D721Med (cell line): Measurements from ENCODE around the gene EML6.
A peak's percentile ranks its signal among the peaks of the same experiment; 100 is the strongest.

Experiments
- DNase-seq: peaks from one replicate; pipeline ENCODE4 v3.0.0; 2011; ENCODE audit warnings: low spot score; ENCODE audit not compliant: insufficient read length
- FAIRE-seq: peaks from 2 replicates; lab custom pipeline; 2011; peaks lifted over from hg19 to GRCh38; lab: Jason Lieb, UNC
- TF ChIP-seq, protein P1 (sequence below): IDR thresholded peaks from 2 replicates; pipeline ENCODE4 v1.5.1; 2012; ENCODE audit warnings: mild to moderate bottlenecking, control low read depth; ENCODE audit not compliant: insufficient read depth; ENCODE audit errors: missing control alignments

EML6 gene

DNA sequence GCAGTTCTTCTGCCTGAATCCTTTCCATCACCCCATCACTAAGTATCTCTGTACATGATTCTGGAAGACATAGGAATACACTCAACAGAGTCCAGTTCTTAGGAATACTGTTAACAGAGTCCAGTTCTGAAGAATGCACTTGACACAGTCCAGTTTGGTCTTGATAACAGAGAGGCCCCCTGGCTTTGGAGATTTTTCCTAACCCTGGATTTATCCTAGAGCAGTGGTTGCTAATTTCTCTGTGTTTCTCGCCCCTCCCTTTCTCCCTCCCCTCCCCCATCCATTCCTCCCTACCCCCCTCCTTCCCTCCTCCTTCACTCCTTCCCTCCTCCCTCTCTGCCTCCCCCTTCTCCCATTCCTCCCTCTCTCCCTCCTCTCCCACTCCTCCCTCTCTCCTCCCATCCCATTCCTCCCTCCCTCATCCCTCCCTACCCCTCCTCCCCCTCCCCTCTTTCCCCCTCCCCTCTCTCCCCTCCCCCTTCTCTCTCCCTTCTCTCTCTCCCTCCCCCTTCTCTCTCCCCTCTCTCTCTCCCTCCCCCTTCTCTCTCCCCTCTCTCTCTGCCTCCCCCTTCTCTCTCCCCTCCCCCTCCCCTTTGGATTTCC lies 221.4 kb downstream of the EML6 start:
- TF ChIP-seq, protein P1, sequence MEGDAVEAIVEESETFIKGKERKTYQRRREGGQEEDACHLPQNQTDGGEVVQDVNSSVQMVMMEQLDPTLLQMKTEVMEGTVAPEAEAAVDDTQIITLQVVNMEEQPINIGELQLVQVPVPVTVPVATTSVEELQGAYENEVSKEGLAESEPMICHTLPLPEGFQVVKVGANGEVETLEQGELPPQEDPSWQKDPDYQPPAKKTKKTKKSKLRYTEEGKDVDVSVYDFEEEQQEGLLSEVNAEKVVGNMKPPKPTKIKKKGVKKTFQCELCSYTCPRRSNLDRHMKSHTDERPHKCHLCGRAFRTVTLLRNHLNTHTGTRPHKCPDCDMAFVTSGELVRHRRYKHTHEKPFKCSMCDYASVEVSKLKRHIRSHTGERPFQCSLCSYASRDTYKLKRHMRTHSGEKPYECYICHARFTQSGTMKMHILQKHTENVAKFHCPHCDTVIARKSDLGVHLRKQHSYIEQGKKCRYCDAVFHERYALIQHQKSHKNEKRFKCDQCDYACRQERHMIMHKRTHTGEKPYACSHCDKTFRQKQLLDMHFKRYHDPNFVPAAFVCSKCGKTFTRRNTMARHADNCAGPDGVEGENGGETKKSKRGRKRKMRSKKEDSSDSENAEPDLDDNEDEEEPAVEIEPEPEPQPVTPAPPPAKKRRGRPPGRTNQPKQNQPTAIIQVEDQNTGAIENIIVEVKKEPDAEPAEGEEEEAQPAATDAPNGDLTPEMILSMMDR: no peak
- no peak for DNase-seq
- no peak for FAIRE-seq

DNA sequence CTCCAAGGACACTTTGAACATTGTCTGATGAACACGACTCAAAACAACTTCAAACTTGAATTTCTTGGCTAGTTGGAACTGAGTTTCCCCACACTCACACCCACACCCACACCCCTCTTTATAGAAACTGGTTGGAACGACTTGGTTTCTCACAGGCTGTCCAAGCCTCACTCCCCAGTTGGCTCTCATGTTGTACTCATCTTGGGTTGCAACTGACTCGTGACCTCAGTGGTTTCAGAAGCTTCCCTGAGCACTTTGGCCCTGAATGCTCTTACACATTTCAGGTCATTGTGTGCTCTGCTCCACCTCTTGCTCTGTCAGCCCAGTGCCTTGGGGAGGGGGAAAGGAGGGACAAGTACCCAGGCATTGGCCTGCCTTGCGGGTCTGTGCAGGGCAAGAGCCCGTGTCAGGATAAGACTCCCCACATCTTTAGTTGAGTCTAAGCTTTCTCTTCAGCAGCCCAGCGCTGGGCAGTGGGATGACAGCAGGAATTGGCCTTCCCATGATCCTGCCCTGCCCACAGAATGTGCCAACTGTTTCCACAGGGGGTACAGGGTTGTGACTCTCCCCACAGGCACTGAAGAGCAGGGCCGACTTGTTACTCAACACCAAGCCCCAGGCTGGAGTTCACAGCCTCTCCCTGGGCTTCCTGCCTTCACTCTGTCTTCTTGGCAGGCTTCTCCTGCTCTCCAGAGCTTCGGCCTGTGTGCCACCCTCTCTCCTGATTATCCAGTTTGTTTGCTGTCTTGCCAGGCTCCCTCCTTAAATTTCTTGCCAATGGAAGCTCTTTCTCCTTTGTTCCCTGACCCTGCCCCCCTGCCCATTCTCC lies 222.1 kb downstream of the EML6 start:
- TF ChIP-seq, protein P1: no peak
- DNase-seq (no peak), FAIRE-seq (no peak)

DNA sequence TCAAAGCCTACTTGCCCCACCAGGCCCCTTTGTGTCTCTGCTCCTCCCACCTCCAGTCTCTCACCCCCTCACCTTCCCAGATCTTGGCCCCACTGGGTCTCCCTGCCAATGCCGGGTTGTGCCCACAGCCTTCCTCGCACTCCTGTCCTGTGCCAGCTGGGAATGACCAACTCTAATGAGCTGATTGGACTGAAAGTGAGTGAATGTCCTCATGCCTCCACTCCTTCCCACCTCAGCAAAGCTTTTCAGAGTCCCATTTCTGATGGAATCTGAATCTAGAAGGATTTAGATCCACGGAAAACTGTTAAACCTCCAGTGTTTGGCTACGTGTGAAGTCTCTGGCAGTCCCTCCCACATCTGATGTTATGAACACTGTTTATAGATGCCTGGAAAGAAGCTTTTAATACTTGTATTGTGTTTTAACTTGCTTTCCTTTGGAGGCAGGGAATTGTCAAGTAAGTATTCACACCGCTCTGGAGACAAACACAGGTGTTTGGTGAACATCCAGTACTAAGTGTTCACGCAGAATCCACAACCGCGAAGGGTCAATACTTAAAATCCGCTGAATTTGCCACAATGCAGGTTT lies 222.9 kb downstream of the EML6 start:
- FAIRE-seq (no peak), DNase-seq (no peak)
- TF ChIP-seq, protein P1: no peak

DNA sequence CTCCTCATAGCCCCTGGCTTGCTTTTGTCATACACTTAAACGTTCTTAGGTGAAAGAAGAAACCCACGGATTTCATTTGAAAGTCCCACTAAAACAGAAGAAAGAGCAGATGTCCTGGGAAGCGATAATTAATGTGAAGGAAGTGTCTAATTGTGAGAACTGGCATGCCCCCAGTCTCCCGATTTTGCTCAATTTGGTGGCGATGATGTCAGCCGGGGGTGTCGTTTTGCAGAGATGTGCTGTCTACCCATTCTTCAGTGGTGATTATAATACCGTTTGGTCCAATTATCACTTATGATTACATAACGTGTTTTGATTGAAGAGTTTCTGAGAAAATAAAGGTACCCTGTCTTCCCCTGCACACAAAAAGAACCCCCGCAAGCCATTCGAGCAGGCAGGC lies 223.7 kb downstream of the EML6 start:
- DNase-seq (no peak), FAIRE-seq (no peak)
- TF ChIP-seq, protein P1: no peak

DNA sequence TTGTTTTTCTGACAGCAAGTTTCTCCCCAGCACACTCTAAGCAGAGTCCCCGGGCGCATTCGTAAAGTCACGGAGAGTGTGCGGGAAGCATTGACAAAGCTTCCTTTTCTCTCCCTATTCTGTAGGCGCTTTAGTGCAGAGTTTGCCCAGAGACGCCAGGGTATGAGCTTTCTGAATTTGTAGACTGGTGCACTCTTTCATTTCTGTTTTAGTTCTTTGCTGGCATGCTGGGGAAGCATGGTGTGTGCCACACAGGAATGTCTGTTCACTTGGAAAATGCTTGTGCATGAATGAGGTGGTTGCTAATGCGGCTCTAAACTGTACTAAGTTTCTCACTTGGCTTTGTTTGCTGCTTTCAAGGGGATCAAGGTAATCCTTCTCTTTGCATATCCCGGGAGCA lies 224.2 kb downstream of the EML6 start:
- TF ChIP-seq, protein P1: no peak
- DNase-seq: peak; percentile 46
- FAIRE-seq: peak; percentile 89

DNA sequence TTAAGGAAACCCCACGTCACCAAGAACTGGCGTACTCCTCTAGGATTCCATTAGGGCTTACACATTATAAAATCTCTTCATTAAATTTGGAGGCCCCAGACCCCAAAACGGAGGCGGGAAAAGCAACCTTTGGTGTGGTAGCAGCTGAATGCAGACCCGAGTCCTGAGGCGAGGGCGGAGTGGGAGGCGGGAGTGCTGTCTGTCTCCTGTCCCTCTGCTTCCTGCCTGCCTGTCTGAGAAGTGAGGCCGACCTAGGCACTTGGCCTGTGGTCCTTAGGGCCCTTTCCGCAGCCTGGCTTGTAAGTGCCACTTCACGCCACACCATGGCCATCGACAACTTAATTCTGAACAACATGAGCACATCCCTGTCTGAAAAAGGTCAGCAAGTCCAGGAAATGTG lies 224.7 kb downstream of the EML6 start:
- FAIRE-seq: no peak
- TF ChIP-seq, protein P1: no peak
- no peak for DNase-seq
